Activated CD4-positive, alpha-beta memory T cell treated with anti-CD3 and anti-CD28 coated beads for 36 hours (primary cell): ENCODE results near the gene ANP32A. TPM values are rescaled to one million over a fixed set of nuclear protein-coding genes. Genes with fewer than 3 reads are reported as not detected.

Source experiments
- CTCF ChIA-PET: fragments of 350-600 bp; sonication (Branson Sonifier 250); formaldehyde crosslinking; loops from one replicate; lab custom pipeline; 2021; ENCODE audit warnings: antibody characterized with exemption, inconsistent platforms; lab: Charles Lee
- POLR2A ChIA-PET: fragments of 350-600 bp; sonication (Branson Sonifier 250); formaldehyde crosslinking; loops from one replicate; lab custom pipeline; 2021; ENCODE audit warnings: antibody characterized with exemption; lab: Charles Lee
- DNase-seq: peaks from one replicate; pipeline ENCODE4 v3.0.0-alpha.2; 2020
- H3K27ac Mint-ChIP-seq: one replicate; pipeline ENCODE4 v1.8.0; 2021; ENCODE audit warnings: mixed read lengths
- H3K27me3 Mint-ChIP-seq: one replicate; pipeline ENCODE4 v1.8.0; 2021; ENCODE audit warnings: mixed read lengths
- H3K36me3 Mint-ChIP-seq: one replicate; pipeline ENCODE4 v1.8.0; 2021; ENCODE audit warnings: mixed read lengths
- H3K4me1 Mint-ChIP-seq: one replicate; pipeline ENCODE4 v1.8.0; 2021; ENCODE audit warnings: low read depth, mixed read lengths
- H3K4me3 Mint-ChIP-seq: one replicate; pipeline ENCODE4 v1.8.0; 2021; ENCODE audit warnings: mild to moderate bottlenecking, mixed read lengths
- H3K9me3 Mint-ChIP-seq: one replicate; pipeline ENCODE4 v1.8.0; 2021; ENCODE audit warnings: mixed read lengths
- intact Hi-C: fragments of 100-400 bp; cut with micrococcal nuclease; formaldehyde crosslinking; loops from one replicate; pipeline ENCODE4 v1.15.1; 2023
- total RNA-seq, 2 experiments: library from RNA; stranded (reverse); gene quantifications; one replicate each; pipeline ENCODE4 v1.2.3, GENCODE V29; 2021

Gene ANP32A
- total RNA-seq, 2 experiments from 2014 or later: 190 to 204 TPM

- H3K27me3 Mint-ChIP-seq: no peaks in the 10 kb centered on the region
- ChIA-PET CTCF (no interaction called here), POLR2A (interaction anchor here (0.6 kb wide), 1 partner anchor 42 kb away, joined by 3 read pairs; no protein-coding TSS in a partner anchor)
- peaks cover 5% of the 10 kb centered on the region for H3K9me3 Mint-ChIP-seq
- H3K27ac Mint-ChIP-seq: no peak overlapping the region
- no peak for DNase-seq
- peaks cover under 1% of the 10 kb centered on the region for H3K4me1 Mint-ChIP-seq
- intact Hi-C loops: no loop called here
- no peak overlapping the region for H3K4me3 Mint-ChIP-seq
- peaks cover 22% of the 10 kb centered on the region for H3K36me3 Mint-ChIP-seq
Measured at GRCh38 chr15:68776477-68777270, 44.0 kb downstream of the ANP32A start.

- no peak overlapping the region for H3K4me3 Mint-ChIP-seq
- ChIA-PET POLR2A (interaction anchor here (0.8 kb wide), 1 partner anchor 41 kb away, joined by 3 read pairs; no protein-coding TSS in a partner anchor), CTCF (no interaction called here)
- no peaks in the 10 kb centered on the region for H3K27me3 Mint-ChIP-seq
- H3K36me3 Mint-ChIP-seq: peaks cover 19% of the 10 kb centered on the region
- intact Hi-C loops: no loop called here
- peaks cover 5% of the 10 kb centered on the region for H3K9me3 Mint-ChIP-seq
- no peaks in the 10 kb centered on the region for H3K4me1 Mint-ChIP-seq
- DNase-seq: no peak
- H3K27ac Mint-ChIP-seq: no peak overlapping the region
Measured at GRCh38 chr15:68775671-68776476, 44.8 kb downstream of the ANP32A start.

GRCh38 chr15:68775236-68775577 lies 45.5 kb downstream of the ANP32A start:
- Mint-ChIP-seq H3K4me3 (no peak overlapping the region), H3K4me1 (no peaks in the 10 kb centered on the region), H3K36me3 (peaks cover 15% of the 10 kb centered on the region), H3K27ac (no peak overlapping the region), H3K9me3 (peaks cover 5% of the 10 kb centered on the region), H3K27me3 (no peaks in the 10 kb centered on the region)
- CTCF ChIA-PET: no interaction called here
- intact Hi-C loops: no loop called here
- POLR2A ChIA-PET: interaction anchor here (0.8 to 1.4 kb wide), 2 partner anchors 42 to 44 kb away, joined by 3 read pairs; no protein-coding TSS in a partner anchor
- DNase-seq: no peak

DNA sequence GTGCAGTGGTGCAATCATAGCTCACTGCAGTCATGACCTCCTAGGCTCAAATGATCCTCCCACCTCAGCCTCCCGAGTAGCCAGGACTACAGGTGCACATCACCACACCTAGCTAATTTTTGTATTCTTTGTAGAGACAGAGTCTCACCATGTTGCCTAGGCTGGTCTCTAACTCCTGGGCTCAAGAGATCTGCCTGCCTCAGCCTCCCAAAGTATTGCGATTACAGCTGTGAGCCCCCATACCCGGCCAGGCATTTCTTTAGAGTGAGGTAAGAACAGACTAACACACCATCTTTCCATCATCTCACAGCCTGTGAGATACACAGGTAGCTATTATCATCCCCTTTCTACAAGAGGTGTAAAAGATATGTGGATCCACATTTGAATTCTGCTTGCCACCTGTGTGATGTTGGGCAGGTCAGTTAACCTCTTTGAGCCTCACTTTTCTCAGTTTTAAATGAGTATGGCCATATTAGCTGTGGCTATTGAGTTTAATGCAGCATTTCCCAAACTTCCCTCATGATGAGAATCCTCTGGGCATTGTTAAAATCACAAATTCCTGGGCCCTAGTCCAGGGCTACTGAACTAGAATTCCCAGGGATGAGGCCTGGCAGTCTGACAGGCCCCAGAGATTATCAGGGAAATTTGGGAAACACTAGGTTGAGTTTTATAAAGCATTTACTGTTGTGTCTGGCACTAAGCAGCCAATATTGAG lies 46.0 kb downstream of the ANP32A start:
- no peak for DNase-seq
- Mint-ChIP-seq H3K4me3 (no peak overlapping the region), H3K27me3 (no peaks in the 10 kb centered on the region), H3K4me1 (no peaks in the 10 kb centered on the region), H3K9me3 (peaks cover 5% of the 10 kb centered on the region), H3K27ac (no peak overlapping the region), H3K36me3 (peaks cover 11% of the 10 kb centered on the region)
- ChIA-PET CTCF (no interaction called here), POLR2A (interaction anchor here (1.4 kb wide), 1 partner anchor 45 kb away, joined by 3 read pairs; no protein-coding TSS in a partner anchor)
- intact Hi-C loops: no loop called here

GRCh38 chr15:68774120-68774519 lies 46.6 kb downstream of the ANP32A start:
- H3K36me3 Mint-ChIP-seq: peaks cover 7% of the 10 kb centered on the region
- DNase-seq: no peak
- H3K9me3 Mint-ChIP-seq: peaks cover 5% of the 10 kb centered on the region
- CTCF ChIA-PET: no interaction called here
- intact Hi-C loops: no loop called here
- peaks cover 1% of the 10 kb centered on the region for H3K27me3 Mint-ChIP-seq
- POLR2A ChIA-PET: interaction anchor here (1.4 kb wide), 1 partner anchor 45 kb away, joined by 3 read pairs; no protein-coding TSS in a partner anchor
- H3K4me3 Mint-ChIP-seq: no peak overlapping the region
- H3K27ac Mint-ChIP-seq: no peak overlapping the region
- no peaks in the 10 kb centered on the region for H3K4me1 Mint-ChIP-seq

GRCh38 chr15:68773036-68773435 lies 47.7 kb downstream of the ANP32A start:
- CTCF ChIA-PET: interaction anchor here (0.8 to 1.4 kb wide), 3 partner anchors 53 to 219 kb away, joined by 3 read pairs; no protein-coding TSS in a partner anchor

DNA sequence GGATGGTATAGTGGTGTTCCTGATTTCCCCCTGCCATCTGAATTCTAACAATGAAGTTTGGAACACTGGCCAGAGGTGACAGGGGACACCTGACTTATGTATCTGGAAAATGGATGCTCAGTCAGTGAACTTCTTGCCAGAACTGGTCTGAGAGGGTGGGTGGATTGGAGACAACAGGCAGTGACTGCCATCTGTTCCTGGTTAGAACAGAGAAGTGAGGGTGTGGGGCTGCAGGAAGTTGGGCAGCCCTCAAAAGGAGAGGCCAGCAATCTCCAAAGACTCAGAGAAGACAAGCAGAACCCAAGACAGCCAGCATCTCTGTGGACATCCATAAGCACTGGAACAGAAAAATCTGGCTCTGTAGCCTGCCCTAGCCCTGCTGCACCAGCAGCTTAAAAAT lies 50.5 kb downstream of the ANP32A start:
- no peak for DNase-seq
- no peaks in the 10 kb centered on the region for H3K36me3 Mint-ChIP-seq
- ChIA-PET CTCF (interaction anchor here (1.1 kb wide), 1 partner anchor 14 kb away, joined by 4 read pairs; no protein-coding TSS in a partner anchor), POLR2A (no interaction called here)
- H3K4me1 Mint-ChIP-seq: no peaks in the 10 kb centered on the region
- intact Hi-C loops: no loop called here
- H3K4me3 Mint-ChIP-seq: no peak overlapping the region
- peaks cover 4% of the 10 kb centered on the region for H3K27me3 Mint-ChIP-seq
- H3K9me3 Mint-ChIP-seq: peaks cover 5% of the 10 kb centered on the region
- H3K27ac Mint-ChIP-seq: no peak overlapping the region

More at GRCh38 chr15:68773036-68773435, 47.7 kb downstream of the ANP32A start:
- DNase-seq: no peak
- H3K4me1 Mint-ChIP-seq: no peaks in the 10 kb centered on the region
- intact Hi-C loops: no loop called here
- POLR2A ChIA-PET: no interaction called here
- peaks cover 3% of the 10 kb centered on the region for H3K27me3 Mint-ChIP-seq
- H3K36me3 Mint-ChIP-seq: peaks cover 3% of the 10 kb centered on the region
- H3K4me3 Mint-ChIP-seq: no peak overlapping the region
- no peak overlapping the region for H3K27ac Mint-ChIP-seq
- H3K9me3 Mint-ChIP-seq: peaks cover 5% of the 10 kb centered on the region

DNA sequence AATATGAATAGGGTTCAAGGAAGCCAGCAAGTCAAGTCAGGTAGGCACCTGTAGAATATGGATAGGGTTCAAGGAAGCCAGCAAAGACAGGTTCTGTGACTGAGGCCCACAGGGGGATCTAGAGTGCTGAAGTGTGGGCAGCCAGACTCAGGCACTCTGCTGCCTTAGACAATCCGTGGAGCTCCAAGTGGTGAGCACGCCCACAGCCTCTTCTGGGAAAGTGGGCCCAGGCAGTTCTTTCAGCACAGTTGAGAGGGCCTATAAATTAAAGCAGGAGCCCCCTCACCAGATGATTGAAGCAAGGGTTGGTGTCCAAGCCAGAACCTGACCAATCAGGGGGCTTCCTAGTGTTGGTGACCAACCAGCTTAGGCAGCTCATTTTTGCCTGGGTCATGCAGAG lies 51.0 kb downstream of the ANP32A start:
- no peak for DNase-seq
- no peaks in the 10 kb centered on the region for H3K36me3 Mint-ChIP-seq
- H3K27me3 Mint-ChIP-seq: peaks cover 6% of the 10 kb centered on the region
- CTCF ChIA-PET: interaction anchor here (0.6 kb wide), 2 partner anchors 18 to 328 kb away, joined by 3 read pairs; no protein-coding TSS in a partner anchor
- POLR2A ChIA-PET: no interaction called here
- intact Hi-C loops: no loop called here
- H3K4me1 Mint-ChIP-seq: no peaks in the 10 kb centered on the region
- H3K4me3 Mint-ChIP-seq: no peak overlapping the region
- H3K9me3 Mint-ChIP-seq: peaks cover 5% of the 10 kb centered on the region
- no peak overlapping the region for H3K27ac Mint-ChIP-seq

DNA sequence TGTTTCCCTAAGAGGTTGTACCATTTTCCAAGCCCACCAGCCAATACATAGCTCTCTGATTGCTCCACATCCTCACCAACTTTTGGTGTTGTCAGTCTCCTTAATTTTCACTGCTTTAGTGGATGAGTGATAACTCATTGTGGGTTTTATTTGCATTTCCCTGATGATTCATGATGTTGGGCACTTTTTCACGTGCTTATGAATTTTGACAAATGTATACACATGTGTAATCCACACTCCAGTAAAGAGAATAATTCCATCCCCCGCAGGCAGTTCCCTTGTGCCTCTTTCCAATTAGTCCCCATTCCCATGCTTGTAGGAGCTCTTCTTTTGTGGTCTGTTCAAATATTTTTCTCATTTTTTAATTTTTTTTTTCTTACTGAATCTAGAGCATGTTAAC lies 52.4 kb downstream of the ANP32A start:
- POLR2A ChIA-PET: no interaction called here
- Mint-ChIP-seq H3K27ac (no peak overlapping the region), H3K27me3 (peaks cover 10% of the 10 kb centered on the region), H3K4me3 (no peak overlapping the region), H3K4me1 (no peaks in the 10 kb centered on the region), H3K36me3 (no peaks in the 10 kb centered on the region), H3K9me3 (no peaks in the 10 kb centered on the region)
- intact Hi-C loops: no loop called here
- CTCF ChIA-PET: no interaction called here
- no peak for DNase-seq

DNA sequence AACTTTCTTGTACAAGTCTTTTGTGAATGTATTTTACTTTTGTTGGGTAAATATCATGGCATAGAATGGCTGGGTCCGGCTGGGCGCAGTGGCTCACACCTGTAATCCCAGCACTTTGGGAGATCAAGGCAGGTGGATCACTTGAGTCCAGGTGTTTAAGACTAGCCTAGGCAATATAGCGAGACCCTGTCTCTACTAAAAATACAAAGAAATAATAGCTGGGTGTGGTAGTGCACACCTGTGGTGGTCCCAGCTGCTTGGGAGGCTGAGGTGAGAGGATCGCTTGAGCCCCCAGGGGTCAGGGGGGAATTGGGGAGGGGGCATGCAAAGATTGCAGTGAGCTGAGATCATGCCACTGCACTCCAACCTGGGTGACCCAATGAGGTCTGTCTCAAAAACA lies 52.9 kb downstream of the ANP32A start:
- Mint-ChIP-seq H3K27ac (no peak overlapping the region), H3K4me1 (no peaks in the 10 kb centered on the region), H3K36me3 (no peaks in the 10 kb centered on the region), H3K9me3 (no peaks in the 10 kb centered on the region), H3K27me3 (peaks cover 12% of the 10 kb centered on the region), H3K4me3 (no peak overlapping the region)
- intact Hi-C loops: no loop called here
- DNase-seq: no peak
- CTCF ChIA-PET: no interaction called here
- POLR2A ChIA-PET: no interaction called here

DNA sequence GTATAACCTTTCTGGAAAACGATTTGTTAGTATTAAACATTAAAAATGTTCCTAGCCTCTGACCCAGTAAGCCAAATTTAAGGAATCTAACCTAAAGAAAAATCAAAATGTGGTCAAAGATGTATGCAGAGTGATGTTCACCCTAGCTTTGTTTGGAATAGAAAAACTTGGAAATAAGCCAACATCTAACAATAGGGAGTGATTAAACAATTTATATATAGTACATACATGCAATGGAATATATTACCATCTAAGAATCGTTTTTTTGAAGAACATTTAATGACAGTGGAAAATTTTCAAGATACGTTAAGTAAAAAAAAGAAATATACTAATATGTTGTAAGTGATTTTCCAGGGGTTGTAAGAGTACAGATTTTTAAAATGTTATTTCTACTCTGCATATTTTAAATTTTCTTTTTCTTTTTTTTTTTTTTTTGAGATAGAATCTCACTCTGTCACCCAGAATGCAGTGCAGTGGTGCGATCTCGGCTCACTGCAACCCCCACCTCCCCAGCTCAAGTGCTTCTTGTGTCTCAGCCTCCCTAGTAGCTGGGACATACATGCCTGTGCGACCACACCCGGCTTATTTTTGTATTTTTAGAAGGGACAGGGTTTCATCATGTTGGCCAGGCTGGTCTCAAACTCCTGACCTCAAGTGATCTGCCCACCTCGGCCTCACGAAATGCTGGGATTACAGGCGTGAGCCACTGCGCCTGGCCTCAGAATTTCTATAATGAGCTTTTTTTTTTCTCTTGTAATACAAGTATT lies 54.9 kb downstream of the ANP32A start:
- H3K27ac Mint-ChIP-seq: no peak overlapping the region
- H3K27me3 Mint-ChIP-seq: peaks cover 12% of the 10 kb centered on the region
- no peak overlapping the region for H3K4me3 Mint-ChIP-seq
- H3K36me3 Mint-ChIP-seq: no peaks in the 10 kb centered on the region
- ChIA-PET CTCF (no interaction called here), POLR2A (no interaction called here)
- no peaks in the 10 kb centered on the region for H3K9me3 Mint-ChIP-seq
- no peak for DNase-seq
- H3K4me1 Mint-ChIP-seq: no peaks in the 10 kb centered on the region
- intact Hi-C loops: no loop called here
